Stimulated activated CD4-positive, alpha-beta T cell treated with anti-CD3 and anti-CD28 coated beads, Interleukin-1b, Interleukin-23, amount 100 ng/mL, for 48 hours (primary cell): Measurements from ENCODE around the gene INHBB.

Experiments used
- DNase-seq: peaks from one replicate; pipeline ENCODE4 v3.0.0-alpha.2; 2020

Gene INHBB

DNA sequence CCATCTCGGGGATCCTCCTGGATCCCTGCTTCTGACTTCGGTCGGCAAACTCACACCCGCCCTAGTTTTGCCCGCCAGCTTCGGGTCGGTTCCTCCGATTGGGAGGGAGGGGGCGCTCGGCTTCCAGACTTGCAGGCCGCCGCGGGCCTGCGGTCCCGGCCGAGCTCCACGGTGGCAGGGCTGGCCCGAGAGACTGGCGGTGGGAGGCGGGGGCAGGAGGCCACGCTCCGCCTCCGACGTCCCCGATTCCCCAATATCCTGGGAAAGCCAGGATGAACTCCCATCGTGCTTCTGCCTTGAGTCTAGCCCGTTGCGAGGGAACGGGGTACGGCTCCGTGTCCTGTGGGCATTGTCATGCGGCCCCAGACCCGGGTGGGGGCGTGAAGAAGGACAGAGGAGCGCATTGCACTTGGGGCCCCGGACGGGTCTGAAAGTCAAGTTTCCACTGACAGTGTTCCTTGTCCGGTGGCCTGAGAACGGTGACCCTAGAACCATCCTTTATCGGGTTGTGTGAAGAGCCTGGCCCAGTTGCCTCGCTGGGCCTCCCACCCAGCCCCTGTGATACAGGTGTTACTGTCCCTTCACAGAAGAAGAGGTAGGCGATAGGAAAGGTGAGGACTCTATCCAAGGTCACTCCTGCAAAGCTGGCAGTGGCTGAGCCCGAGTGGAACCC lies 2.4 kb upstream of the INHBB start:
- DNase-seq, result peak; percentile 69

DNA sequence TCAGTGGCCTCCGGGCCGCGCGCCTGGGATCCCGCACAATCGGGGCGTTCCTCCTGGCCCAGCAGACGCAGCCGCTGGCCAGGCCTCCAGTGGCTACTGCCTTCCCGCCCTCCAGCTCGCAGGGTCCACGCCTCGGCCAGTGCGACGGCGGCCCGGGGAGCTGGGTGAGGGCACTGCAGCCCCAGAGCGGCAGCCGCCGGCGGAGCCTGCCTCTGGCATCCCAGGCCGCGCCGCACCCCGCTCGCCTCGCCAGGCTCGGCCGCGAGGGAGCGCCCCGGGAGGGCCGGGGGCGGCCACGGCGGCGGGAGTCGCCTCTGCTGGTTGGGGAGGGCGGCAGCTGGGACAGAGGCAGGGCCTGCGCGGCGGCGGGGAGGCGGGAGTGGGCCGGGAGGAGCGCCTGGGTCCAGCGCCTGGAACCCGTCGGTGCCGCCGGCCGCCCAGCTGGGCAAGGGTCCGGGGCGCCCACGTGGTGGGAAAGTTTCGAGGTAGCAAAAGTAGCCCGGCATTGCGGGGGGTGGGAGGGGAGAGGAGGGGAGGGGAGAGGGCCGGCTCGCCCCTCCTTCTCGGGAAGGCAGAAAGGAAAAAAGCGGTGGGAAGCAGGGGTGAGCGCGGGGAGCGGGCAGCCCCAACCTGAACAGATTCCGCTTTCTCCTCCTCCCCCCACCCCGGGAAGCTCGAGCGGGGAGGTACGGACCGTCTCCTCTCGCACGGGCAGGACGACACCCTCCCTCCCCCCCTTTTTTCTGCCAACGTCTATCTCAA lies 1.5 kb upstream of the INHBB start:
- DNase-seq, result no peak

DNA sequence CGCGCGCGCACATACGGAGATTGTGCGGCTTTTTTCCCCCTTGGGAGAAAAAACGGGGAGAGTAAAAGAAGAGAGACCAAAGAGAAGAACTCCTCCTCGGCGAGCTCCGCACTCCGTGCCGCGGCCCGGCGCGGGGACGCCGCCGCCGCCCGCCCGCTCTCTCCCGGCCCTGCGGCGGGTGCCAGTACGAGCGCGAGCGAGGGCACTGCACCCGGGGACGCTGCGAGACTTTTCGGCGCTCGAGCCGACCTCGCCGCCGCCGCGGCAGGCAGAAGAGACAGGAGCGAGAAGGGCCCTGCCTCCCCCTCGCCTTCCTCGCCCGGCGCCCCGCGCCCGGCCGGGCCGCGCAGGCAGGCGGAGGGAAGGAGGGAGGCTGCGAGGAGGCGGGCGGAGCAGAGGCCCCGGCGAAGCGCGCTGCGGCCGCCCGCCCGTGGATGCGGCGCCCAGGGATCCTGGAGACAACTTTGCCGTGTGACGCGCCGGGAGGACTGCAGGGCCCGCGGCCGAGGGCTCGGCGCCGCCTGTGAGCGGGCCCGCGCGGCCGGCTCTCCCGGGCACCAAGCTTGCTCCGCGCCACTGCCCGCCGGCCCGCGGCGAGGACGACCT lies 857 bp upstream of the INHBB start:
- DNase-seq, result no peak

DNA sequence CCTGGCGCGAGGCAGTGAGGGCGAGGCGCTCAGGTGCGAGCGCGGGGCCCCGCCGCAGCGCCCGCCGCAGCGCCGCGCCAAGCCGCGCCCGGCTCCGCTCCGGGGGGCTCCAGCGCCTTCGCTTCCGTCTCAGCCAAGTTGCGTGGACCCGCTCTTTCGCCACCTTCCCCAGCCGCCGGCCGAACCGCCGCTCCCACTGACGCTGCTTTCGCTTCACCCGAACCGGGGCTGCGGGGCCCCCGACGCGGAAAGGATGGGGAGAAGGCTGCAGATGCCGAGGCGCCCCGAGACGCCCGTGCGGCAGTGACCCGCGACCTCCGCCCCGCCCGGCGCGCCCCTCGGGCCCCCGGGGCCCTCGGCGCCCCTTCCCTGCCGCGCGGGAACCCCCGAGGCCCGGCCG lies 328 bp upstream of the INHBB start:
- no peak for DNase-seq

DNA sequence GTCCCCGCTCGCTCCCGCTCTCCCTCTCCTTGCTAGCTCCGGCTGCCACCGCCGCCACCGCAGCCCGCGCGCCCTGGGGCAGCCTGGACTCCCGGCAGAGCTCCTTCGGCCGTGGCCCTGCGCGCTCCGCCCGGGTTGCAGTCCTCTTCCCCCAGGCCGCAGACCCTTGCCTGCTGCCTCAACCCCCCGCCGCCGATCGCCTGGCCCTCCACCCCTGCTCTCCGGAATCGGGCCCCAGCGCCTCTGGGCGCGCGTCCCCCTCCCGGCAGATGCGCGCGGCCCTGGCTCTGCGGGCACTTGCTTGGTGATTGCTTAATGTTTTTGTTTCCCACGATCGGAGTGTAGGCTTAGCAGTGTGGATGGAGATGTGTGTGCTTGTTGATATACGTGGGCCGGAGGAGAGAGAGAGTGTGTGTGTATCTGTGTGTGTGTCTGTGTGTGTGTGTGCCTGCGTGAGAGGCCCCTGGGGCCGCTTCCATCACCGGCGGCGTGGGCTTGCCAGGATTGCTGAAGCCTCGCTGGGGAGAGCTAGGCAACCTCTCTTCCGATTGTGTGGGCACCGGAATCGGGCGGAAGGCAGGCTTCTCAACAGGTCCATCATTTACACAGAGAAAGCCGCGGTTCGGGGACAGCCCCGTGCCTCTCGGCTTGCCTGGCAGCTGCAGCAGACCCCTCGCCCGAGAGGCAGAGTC lies 877 bp downstream of the INHBB start:
- DNase-seq, result no peak

DNA sequence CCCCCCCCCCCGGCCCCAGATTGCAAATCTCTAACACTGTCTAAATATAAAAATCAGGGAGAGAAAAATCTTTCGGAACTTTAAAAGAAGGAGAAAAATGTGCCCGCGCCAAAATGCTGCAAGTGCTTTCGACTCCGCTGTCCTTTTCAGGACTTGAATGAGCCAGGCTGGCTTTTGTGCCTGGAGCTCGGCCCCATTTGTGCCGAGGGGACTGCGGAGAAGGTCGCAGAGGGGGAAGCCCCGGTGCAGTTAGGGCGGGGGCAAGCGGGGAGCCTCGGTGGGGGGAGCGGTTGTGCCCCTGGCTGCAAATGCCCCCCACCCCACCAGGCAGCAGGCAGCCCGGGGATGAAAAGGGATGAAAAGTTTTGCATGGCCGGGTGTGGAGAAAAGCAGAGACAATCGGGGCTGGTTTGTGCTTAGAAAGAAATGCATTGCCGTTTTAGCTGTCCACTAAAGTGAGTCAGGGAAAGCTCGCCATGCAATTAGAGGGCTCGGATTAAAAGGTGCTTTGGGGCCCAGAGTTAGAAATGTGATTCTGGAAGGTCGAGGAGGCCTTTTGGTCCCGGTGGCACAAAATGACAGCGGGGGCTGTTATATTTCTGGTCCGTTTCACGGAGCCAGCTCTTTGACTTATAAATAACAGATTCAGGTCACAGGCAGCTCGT lies 1.6 kb downstream of the INHBB start:
- no peak for DNase-seq

DNA sequence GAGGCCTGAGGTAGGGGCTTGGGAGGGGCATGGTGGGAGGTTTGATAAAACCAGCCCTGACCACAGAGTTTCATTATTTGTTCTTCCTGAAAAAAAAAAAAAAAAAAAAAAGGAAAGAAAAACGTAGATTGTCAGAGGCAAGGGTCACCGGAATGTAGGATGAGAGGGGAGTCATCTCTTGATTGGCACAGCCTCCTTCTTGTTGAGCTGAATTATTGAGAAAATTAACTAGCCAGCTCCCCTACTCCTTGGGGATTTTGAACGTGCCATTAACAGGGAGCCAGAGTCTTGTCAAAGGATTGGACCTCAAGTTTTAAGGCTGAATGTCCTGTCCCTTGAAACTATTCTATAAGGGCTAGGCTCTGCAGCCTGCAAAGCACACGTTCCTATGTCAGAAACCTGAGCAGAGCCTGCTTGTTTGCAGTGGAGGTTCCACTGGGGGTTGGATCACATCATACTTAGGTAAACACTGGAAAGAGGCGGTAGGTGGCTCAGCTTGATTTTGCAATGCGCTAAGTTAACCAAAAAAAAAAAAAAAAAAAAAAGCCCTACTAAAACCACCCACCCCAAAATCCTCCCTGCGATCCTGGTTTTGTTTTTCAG lies 2.3 kb downstream of the INHBB start:
- no peak for DNase-seq

DNA sequence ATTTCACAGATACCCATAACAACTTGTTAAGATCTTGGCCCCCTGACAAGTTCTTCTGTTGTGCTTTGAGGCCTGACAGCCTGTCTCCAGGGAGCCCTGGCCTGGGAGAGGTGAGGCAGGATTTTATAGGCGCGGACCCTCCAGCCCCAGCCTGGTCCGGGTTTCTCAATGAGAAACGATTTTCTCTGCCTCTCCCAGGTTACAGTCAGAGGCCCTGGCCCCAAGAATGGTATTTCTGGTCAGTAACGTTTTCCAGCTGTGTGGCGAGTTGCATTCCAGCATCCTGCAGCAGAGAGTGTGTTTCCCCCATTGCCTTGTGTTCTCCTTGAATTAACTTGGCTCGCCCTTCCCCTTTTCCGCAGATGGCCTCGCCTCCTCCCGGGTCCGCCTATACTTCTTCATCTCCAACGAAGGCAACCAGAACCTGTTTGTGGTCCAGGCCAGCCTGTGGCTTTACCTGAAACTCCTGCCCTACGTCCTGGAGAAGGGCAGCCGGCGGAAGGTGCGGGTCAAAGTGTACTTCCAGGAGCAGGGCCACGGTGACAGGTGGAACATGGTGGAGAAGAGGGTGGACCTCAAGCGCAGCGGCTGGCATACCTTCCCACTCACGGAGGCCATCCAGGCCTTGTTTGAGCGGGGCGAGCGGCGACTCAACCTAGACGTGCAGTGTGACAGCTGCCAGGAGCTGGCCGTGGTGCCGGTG lies 3.0 kb downstream of the INHBB start:
- no peak for DNase-seq

DNA sequence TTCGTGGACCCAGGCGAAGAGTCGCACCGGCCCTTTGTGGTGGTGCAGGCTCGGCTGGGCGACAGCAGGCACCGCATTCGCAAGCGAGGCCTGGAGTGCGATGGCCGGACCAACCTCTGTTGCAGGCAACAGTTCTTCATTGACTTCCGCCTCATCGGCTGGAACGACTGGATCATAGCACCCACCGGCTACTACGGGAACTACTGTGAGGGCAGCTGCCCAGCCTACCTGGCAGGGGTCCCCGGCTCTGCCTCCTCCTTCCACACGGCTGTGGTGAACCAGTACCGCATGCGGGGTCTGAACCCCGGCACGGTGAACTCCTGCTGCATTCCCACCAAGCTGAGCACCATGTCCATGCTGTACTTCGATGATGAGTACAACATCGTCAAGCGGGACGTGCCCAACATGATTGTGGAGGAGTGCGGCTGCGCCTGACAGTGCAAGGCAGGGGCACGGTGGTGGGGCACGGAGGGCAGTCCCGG lies 3.5 kb downstream of the INHBB start:
- DNase-seq, result no peak

DNA sequence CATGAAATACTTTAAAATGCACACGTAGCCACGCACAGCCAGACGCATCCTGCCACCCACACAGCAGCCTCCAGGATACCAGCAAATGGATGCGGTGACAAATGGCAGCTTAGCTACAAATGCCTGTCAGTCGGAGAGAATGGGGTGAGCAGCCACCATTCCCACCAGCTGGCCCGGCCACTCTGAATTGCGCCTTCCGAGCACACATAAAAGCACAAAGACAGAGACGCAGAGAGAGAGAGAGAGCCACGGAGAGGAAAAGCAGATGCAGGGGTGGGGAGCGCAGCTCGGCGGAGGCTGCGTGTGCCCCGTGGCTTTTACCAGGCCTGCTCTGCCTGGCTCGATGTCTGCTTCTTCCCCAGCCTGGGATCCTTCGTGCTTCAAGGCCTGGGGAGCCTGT lies 4.1 kb downstream of the INHBB start:
- DNase-seq, result no peak

DNA sequence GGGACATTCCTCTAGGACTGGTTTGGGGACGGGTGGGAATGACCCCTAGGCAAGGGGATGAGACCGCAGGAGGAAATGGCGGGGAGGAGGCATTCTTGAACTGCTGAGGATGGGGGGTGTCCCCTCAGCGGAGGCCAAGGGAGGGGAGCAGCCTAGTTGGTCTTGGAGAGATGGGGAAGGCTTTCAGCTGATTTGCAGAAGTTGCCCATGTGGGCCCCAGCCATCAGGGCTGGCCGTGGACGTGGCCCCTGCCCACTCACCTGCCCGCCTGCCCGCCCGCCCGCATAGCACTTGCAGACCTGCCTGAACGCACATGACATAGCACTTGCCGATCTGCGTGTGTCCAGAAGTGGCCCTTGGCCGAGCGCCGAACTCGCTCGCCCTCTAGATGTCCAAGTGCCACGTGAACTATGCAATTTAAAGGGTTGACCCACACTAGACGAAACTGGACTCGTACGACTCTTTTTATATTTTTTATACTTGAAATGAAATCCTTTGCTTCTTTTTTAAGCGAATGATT lies 4.9 kb downstream of the INHBB start:
- no peak for DNase-seq

DNA sequence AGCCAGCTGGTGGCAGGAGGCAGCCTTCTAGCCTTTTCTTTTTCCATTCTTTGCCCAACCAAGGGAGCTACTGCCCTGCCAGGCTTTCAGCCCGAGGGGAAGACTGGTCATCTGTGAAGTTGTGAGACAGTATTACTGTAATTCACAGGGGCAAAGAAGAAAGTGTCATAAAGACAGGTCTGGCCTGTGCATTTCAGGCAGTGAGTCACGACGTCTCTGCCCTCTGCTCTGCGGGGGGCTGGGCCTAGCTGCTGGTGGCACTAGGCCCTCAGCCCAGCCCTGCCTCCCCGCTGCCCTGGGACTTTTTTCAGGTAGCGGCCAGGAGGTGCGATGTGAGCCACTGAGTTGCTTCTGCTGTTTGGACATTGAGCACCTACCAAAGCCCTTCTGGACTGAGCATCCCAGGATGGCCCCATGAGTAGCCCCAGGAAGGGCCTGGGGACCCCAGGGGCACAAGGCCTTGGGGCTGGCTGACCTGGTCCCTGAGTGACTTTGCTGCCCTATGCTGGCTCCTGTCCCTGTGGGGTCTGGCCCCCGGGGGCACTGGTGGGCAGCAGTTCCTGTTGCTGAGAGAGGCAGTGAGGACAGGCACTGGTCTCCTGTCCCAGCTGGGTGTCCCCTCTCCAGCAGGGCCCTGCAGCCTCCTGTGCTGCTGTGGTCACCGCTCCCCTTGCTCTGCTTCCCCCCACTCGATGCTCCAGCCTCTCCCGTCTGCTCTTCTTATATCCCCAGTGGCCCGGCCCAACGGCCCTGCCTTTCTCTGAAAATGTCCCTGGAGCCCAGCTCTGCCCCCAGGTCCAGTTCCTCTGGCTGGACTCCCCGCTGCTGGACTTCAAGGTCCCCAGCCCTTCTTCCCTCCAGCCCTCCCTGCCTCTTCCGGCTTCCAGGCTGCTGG lies 7.0 kb downstream of the INHBB start:
- no peak for DNase-seq

DNA sequence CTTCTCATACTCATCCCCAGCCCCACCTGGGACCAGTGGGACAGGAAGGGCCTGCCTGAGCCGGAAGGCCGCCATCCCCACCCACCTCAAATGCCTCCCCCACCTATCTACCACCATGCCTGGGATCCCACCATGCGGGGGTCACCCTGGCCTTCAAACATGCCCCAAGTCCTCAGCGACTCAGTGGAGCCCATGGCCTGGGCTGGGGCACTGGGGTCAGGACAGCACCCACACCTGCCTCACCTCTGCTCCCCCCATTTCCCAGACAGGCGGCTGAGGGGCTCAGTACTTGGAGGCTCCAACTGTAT lies 7.6 kb downstream of the INHBB start:
- no peak for DNase-seq

DNA sequence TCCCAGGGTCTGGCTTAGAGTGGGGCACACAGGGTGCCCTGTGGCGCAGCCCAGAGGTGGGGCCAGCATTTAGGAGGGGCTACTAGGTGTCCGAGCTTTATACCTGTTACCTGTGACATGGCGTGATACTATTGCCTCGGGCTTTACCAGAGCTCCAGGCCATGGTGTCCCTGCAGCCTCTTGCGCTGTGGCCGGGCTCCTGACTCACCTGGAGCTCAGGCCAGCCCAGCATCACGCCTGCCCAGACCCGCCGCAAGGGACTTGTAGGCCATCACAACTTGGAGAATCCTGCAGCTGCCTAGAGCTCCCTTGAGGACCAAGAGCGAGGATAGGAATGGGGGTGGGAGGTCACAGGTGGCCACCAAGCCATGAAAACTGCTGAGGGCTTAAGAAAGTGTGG lies 8.0 kb downstream of the INHBB start:
- DNase-seq, result no peak

DNA sequence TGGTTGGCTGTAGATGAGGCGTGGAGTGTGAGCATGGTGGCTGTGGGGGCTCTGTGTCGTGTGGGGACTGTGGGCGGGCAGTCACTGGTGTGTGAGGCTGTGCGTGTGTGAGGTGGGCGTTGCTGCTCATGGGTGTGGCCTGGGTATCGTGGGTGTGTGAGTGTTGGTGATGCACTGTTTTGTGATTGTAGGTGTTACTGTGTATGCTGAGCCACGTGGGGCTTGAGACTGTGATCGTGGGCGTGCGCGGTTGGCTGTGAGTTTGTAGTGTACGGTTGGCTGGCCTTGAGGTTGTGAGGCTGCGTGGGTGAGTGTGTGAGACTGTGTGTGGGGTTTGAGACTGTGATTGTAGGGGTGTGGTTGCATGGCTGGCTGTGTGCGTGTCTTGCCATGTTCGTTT lies 8.5 kb downstream of the INHBB start:
- DNase-seq, result no peak

DNA sequence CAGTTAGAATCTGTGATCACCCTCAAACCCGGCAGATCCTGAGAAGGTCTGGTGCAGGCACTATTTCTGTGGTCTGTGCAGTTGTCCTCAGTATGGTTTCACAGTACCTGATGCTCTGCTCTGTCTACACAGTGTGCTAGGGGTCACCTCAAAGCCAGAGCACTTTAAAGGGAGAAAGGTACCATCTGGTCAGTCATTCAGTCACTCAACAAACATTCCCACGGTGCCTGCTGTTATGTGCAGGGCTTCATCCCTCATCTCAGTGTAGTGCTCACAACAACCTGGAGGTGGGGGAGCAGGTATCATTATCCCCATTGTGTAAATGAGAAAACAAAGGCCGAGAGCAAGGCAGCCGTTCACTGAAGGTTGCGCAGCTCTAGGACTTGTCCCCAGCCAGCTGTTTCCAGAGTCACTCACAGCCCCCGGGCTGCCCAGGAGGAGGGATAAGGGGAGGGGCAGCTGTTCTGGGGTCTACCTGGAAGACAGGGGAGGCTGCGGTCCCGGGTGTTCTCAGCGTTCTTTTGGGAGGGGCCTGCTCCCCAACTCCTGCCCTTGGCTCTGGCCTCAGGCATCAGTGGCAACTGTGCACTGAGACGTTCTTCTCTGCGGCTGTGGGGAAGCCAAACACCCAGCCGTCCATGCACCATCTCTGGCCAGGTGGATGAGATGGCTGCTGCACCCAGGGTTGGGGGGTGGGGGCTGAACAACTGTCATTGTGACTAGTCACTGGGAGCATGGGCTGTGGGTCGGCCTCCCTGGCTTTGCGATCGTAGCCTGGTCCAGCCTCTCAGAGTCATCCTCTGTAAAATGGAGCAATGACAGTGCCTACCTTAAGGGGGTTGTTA lies 9.2 kb downstream of the INHBB start:
- no peak for DNase-seq

DNA sequence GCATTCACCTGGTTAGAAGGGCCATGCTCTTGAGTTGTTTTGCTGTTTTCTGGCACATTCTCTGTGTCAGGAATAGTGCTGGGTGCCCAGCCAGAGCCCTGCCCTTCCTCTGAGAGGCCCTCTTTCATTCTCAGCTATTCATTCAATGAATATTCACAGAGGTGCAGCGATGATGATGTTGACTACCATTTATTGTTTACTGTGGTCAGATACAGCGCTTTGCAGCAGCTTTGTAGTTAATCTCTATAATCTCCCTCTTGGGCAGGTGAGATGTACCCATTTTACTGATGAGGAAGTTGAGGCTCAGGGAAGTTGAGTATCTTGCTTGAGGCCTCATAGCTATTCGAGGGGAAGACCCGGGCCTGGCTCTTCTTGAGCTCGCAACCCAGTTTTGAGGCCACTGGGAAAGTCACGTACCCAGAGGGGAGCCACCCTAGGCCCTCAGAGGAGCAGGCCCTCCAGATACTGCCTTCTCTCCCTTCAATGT lies 9.9 kb downstream of the INHBB start:
- no peak for DNase-seq

DNA sequence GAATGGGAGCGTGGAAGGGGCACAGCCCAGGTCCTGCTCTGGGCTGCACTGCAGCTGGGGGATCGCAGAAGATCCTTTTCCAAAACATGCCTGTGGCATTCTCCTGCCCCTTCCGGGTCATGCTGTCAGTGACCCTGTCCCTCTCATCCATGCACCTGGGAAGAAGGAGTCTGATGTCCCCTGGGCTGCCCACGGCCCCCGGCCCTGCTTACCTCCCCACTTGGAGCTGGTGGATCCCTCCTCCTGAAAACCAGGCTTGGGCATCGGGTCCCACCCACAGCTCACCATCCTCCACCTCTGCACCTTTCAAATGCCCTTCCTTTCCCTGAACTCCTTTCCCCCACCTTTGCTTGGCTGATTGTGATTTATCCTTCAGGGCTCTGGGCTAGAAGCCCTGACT lies 11.8 kb downstream of the INHBB start:
- DNase-seq, result no peak

DNA sequence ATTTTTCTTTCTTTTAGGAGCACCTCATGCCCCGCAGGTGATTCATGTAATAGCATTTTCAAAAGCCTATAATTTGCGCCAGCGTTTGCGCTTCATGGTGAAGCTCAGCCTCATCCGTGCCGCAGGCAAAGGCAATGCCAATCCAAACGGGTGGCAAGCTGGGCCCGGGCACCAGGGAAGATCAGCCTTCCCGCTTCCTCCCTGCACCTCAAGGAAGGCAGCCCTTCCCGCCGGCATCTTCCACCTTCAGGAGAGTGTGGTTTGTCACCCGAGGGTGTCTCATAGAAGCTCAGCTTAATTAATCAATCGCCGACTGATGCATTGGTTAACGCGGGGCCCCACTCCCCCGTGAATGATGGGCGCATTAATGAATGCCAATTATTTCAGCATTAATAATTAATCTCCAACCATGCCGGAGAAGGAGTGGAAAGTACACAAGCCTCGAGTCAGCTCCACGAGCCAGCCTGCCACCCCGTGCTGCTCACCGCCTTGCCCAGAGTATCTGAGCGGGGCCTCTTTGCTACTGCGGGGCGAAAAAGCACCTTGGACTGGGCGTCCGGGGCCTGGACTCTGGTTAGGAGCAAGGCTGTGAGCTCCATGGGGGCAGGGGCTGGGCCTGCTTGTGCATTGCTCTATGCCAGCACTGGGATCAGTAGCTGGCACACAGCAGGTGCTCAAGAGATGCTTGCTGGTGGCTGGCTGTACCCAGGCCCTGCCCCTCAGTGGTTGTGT lies 13.0 kb downstream of the INHBB start:
- DNase-seq, result no peak
